MM.1S (cell line): ENCODE results near the gene SOWAHD.

Experiments used
- DNase-seq: peaks from one replicate; pipeline ENCODE4 v3.0.0-alpha.2; 2015
- H2AFZ ChIP-seq: fragments of 300-600 bp; sonication (generic); 2 replicates; pipeline ENCODE4 v1.6.0; 2016; ENCODE audit warnings: antibody characterized with exemption, low read length
- H3F3A ChIP-seq: fragments of 300-600 bp; sonication (generic); 2 replicates; pipeline ENCODE4 v1.6.1; 2016; ENCODE audit warnings: mild to moderate bottlenecking, antibody characterized with exemption, low read length, moderate library complexity, mixed read lengths; ENCODE audit not compliant: insufficient read depth
- H3K27ac ChIP-seq: fragments of 300-600 bp; sonication (generic); 2 replicates; pipeline ENCODE4 v1.5.1; 2016; ENCODE audit warnings: mild to moderate bottlenecking, low read length
- H3K27me3 ChIP-seq: fragments of 300-600 bp; sonication (generic); replicated peaks from 2 replicates; pipeline ENCODE4 v1.6.0; 2016; ENCODE audit warnings: low read length; ENCODE audit not compliant: insufficient read depth
- H3K36me3 ChIP-seq: fragments of 300-600 bp; sonication (generic); replicated peaks from 2 replicates; pipeline ENCODE4 v1.6.1; 2016; ENCODE audit warnings: mild to moderate bottlenecking, low read length, mixed read lengths; ENCODE audit not compliant: insufficient read depth
- H3K4me1 ChIP-seq: fragments of 300-600 bp; sonication (generic); 2 replicates; pipeline ENCODE4 v1.6.1; 2016; ENCODE audit warnings: low read length, mixed read lengths
- H3K4me2 ChIP-seq: fragments of 300-600 bp; sonication (generic); 2 replicates; pipeline ENCODE4 v1.6.0; 2016; ENCODE audit warnings: low read depth, low read length
- H3K4me3 ChIP-seq: fragments of 300-600 bp; sonication (generic); 2 replicates; pipeline ENCODE4 v1.5.1; 2016; ENCODE audit warnings: low read length, mixed read lengths
- H3K79me2 ChIP-seq: fragments of 300-600 bp; sonication (generic); 2 replicates; pipeline ENCODE4 v1.6.1; 2016; ENCODE audit warnings: mixed run types, low read length, mixed read lengths
- H3K9ac ChIP-seq: fragments of 300-600 bp; sonication (generic); 2 replicates; pipeline ENCODE4 v1.6.1; 2016; ENCODE audit warnings: low read length, mixed read lengths
- H3K9me2 ChIP-seq: fragments of 300-600 bp; sonication (generic); replicated peaks from 2 replicates; pipeline ENCODE4 v1.6.1; 2016; ENCODE audit warnings: mild to moderate bottlenecking, low read length, mixed read lengths; ENCODE audit not compliant: insufficient read depth
- H3K9me3 ChIP-seq: fragments of 300-600 bp; sonication (generic); replicated peaks from 2 replicates; pipeline ENCODE4 v1.6.1; 2016; ENCODE audit warnings: mild to moderate bottlenecking, low read length, mixed read lengths; ENCODE audit not compliant: insufficient read depth
- H4K20me1 ChIP-seq: fragments of 300-600 bp; sonication (generic); 2 replicates; pipeline ENCODE4 v1.6.1; 2016; ENCODE audit warnings: mild to moderate bottlenecking, low read length, moderate library complexity, mixed read lengths; ENCODE audit not compliant: insufficient read depth
- EZH2 ChIP-seq: fragments of 300-600 bp; sonication (generic); optimal IDR thresholded peaks from 2 replicates; pipeline ENCODE3; 2017; ENCODE audit warnings: low read depth, mild to moderate bottlenecking, antibody characterized with exemption, low read length, mixed read lengths
- EZH2phosphoT487 ChIP-seq: fragments of 300-600 bp; sonication (generic); IDR thresholded peaks from 2 replicates; pipeline ENCODE4 v1.6.1; 2018; ENCODE audit warnings: antibody characterized with exemption, low read length
- TF ChIP-seq, protein P1 (sequence below): fragments of 300-600 bp; sonication (generic); IDR thresholded peaks from 2 replicates; pipeline ENCODE4 v1.5.1; 2016; ENCODE audit warnings: antibody characterized with exemption, low read length, mixed read lengths

Gene SOWAHD

DNA sequence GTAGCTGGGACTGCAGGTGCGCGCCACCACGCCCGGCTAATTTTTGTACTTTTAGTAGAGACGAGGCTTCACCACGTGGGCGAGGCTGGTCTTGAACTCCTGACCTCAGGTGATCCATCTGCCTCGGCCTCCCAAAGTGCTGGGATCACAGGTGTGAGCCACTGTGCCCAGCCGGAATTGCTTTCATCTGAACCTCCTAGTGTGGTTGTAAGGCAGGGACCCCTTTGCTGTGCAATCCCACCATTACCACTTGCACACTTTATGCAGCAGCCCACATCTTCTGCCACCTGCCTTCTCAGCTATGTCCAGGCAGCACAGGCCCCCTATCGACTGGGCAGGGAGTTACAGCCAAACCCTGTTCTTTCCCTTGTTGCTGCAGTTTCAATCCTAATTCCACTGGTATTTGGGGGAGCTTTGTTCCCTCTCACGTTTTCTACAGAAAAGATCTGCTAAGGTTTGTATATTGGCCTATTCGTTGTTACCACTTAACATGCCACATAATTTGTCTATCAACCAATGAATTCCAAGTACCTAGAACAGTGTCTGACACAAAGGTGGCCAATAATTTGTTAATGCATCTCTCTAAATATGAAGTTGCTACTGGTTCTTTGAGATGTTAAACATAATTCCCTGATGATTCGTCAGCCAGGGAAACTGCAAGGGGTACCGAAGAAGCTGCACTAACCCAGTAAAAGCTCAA is 26.5 kb downstream of the SOWAHD start:
- peaks cover 31% of the 10 kb centered on the region for H4K20me1 ChIP-seq
- H3K9ac ChIP-seq = no peak overlapping the region
- H3K27ac ChIP-seq = no peak overlapping the region
- H3K36me3 ChIP-seq = peaks cover 9% of the 10 kb centered on the region; the same call in 1 of the 2 replicates
- H3K27me3 ChIP-seq = no peaks in the 10 kb centered on the region
- DNase-seq = peak; percentile 35
- H2AFZ ChIP-seq = no peak overlapping the region
- H3K9me2 ChIP-seq = no peaks in the 10 kb centered on the region
- no peak overlapping the region for H3K4me2 ChIP-seq
- H3K9me3 ChIP-seq = no peaks in the 10 kb centered on the region
- H3K79me2 ChIP-seq = peaks cover 56% of the 10 kb centered on the region
- no peak overlapping the region for H3K4me3 ChIP-seq
- peaks cover 34% of the 10 kb centered on the region for H3F3A ChIP-seq
- TF ChIP-seq, protein P1, sequence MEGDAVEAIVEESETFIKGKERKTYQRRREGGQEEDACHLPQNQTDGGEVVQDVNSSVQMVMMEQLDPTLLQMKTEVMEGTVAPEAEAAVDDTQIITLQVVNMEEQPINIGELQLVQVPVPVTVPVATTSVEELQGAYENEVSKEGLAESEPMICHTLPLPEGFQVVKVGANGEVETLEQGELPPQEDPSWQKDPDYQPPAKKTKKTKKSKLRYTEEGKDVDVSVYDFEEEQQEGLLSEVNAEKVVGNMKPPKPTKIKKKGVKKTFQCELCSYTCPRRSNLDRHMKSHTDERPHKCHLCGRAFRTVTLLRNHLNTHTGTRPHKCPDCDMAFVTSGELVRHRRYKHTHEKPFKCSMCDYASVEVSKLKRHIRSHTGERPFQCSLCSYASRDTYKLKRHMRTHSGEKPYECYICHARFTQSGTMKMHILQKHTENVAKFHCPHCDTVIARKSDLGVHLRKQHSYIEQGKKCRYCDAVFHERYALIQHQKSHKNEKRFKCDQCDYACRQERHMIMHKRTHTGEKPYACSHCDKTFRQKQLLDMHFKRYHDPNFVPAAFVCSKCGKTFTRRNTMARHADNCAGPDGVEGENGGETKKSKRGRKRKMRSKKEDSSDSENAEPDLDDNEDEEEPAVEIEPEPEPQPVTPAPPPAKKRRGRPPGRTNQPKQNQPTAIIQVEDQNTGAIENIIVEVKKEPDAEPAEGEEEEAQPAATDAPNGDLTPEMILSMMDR = peak; percentile 66
- TF ChIP-seq EZH2phosphoT487 = no peak
- no peaks in the 10 kb centered on the region for H3K4me1 ChIP-seq

DNA sequence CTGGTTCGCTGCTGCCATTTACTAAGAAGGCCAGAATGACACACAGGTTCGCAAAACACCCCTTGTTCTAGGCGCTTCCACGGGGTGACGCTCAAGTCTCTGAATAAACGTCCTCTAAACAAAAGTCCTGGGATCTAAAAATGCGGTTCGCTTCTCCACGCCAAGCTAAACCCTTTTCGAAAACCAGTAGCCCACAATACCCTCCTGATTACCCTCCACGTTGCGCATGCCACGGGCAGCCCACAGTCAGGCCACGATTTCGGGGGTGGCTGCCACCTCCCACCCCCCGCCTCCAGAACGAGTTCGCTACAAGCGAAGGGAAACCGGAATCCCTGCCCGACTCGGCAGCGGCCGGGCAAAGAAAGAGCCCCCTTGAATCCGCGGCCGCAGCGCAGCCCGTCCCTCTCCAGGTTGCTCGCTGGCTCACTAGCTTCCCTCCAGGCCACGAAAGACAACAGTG is 32.6 kb downstream of the SOWAHD start:
- peaks cover 8% of the 10 kb centered on the region; the same call in 1 of the 2 replicates for H3K36me3 ChIP-seq
- peak; percentile 30 for DNase-seq
- peak overlapping the region; percentile 93 for H3K4me2 ChIP-seq
- peaks cover 29% of the 10 kb centered on the region for H3F3A ChIP-seq
- H2AFZ ChIP-seq = peak overlapping the region; percentile 65; the same call in 1 of the 2 replicates
- H3K9ac ChIP-seq = peak overlapping the region; percentile 88
- H3K27ac ChIP-seq = peak overlapping the region; percentile 93; the same call in 1 of the 2 replicates
- H3K4me3 ChIP-seq = peak overlapping the region; percentile 74
- TF ChIP-seq EZH2phosphoT487 = no peak
- TF ChIP-seq, protein P1 = peak; percentile 36
- 0 out of 2 replicates have a peak, but pooled peaks cover 4% of the 10 kb centered on the region for H3K4me1 ChIP-seq
- H4K20me1 ChIP-seq = peaks cover 29% of the 10 kb centered on the region
- peaks cover 58% of the 10 kb centered on the region for H3K79me2 ChIP-seq
- no peaks in the 10 kb centered on the region for H3K9me2 ChIP-seq
- no peaks in the 10 kb centered on the region for H3K9me3 ChIP-seq
- H3K27me3 ChIP-seq = no peaks in the 10 kb centered on the region

DNA sequence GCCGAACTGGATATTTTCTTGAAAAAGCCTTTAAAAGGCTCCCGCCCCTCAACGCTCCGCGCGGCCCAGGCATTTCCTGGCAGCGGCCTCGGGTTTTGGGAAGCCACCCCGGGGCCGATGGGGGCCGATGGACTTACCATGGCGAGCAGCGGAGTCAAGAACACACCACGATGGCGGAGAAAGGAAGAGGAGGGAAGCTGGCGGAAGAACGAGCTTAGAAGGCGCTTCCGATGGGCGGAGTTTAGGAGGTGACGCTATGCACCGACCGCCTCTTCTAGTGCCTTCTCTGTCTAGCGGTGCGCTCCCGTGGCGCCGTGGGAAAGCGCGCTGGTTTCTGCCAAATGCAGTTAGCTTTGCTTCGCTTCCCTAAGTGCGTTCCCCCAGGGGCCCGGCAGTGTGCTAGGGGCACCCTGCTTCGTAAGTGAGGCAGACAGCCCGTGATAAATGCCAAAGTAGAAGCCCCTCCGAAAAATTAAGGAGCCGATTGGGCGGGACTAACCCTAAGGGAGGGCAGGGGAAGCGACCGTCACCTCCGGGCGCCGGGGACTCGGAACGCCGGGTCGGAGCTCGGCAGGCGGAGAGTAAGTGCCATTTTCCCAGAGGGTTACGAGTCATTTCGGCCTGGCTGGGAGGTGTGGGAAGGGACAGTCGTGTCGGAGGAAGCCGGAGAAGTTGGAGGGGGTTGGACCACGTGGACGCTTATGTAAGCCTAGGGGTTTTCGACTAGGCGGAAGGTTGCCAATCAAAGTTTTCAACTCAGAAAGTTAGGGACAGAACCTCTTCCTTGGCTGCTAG is 33.2 kb downstream of the SOWAHD start, which contains the start of gene RPL39:
Gene RPL39, minus strand, starts transcription at position 194 of the 795 bp plus-strand sequence. Its CDS starts 54 bp downstream, at position 140.
- Histone ChIP-seq H3K4me1 (0 out of 2 replicates have a peak, but pooled peaks cover 4% of the 10 kb centered on the region), H3K9ac (peak within 1 kb of the TSS; percentile 88), H2AFZ (peak within 1 kb of the TSS; percentile 65), H4K20me1 (peaks cover 29% of the 10 kb centered on the region), H3K4me3 (peak within 1 kb of the TSS; percentile 74), H3K79me2 (peaks cover 53% of the 10 kb centered on the region), H3K27ac (peak within 1 kb of the TSS; percentile 93), H3K9me2 (no peaks in the 10 kb centered on the region), H3K27me3 (no peaks in the 10 kb centered on the region), H3K9me3 (no peaks in the 10 kb centered on the region), H3F3A (peaks cover 29% of the 10 kb centered on the region), H3K4me2 (peak within 1 kb of the TSS; percentile 93), H3K36me3 (peaks cover 8% of the 10 kb centered on the region; the same call in 1 of the 2 replicates)
- DNase-seq = peak; percentile 86
- TF ChIP-seq EZH2phosphoT487 (no peak), EZH2 (no peak)
- TF ChIP-seq, protein P1 = no peak
